ENCODE results near the gene SEPHS2. TPM values are rescaled to one million over a fixed set of nuclear protein-coding genes. Genes with fewer than 3 reads are reported as not detected.
"Not testable (repeated sequence)": the region's sequence is repeated elsewhere in the genome, so short reads cannot be mapped to it uniquely, and the experiment has no call there.

SEPHS2 gene
- total RNA-seq, 3 donors from 2014 or later (not counting 1 experiment from before 2014, with no cell fraction given) = 25.5 to 37.6 (median 35.0) TPM

DNA sequence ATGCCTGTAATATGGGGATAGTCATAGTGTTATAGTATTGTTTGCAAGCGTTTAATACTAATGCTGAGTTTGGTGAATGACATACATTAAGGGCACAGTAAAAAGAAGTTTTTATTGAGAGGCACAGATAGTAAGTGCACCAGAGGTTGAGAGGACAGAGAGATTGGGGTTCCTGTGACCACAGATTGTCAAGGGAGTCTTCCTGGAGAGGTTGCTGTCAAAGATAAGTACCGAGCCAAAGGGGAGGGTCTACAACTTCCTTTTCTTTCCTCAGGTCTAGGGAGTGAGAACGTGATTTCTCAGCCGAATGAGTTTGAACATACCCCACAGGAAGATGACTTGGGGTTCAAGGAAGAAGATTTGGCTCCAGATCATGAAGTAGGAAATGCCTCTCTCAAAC, 48.6 kb downstream of the SEPHS2 start:
- Histone ChIP-seq H3K4me3 (ENCODE audit: low read length) (no peak overlapping the region), H3K27me3 (ENCODE audit: control insufficient read depth, insufficient read depth, low read length) (no peaks in the 10 kb centered on the region), H3K36me3 (ENCODE audit: control insufficient read depth, insufficient read depth, low read length) (no peaks in the 10 kb centered on the region), H3K27ac (ENCODE audit: low read length) (no peak overlapping the region), H3K4me1 (ENCODE audit: control insufficient read depth, insufficient read depth, low read length) (peaks cover 67% of the 10 kb centered on the region), H3K9me3 (ENCODE audit: control insufficient read depth, insufficient read depth, low read length) (no peaks in the 10 kb centered on the region)
- WGBS (ENCODE audit: insufficient coverage) = 60% methylated on average over 4 of the region's 4 CpGs
- DNase-seq = no peak
- H3K36me3 Mint-ChIP-seq = no peaks in the 10 kb centered on the region
- H3K27ac Mint-ChIP-seq = peak overlapping the region in 1 of 2 donors; percentile 74
- peak overlapping the region; percentile 78 for H3K4me3 Mint-ChIP-seq
- H3K9me3 Mint-ChIP-seq = no peaks in the 10 kb centered on the region
- ATAC-seq = no peak
- H3K27me3 Mint-ChIP-seq (ENCODE audit: low read depth in 2 of 2) = peaks cover 0 to 4% of the 10 kb centered on the region in 2 donors
- intact Hi-C loops (cut with micrococcal nuclease) = loop anchor here (2.0 kb wide), 1 partner anchor 46 kb away; no protein-coding TSS in a partner anchor
- H3K4me1 Mint-ChIP-seq = peaks cover 33 to 64% of the 10 kb centered on the region in 2 donors
- TF ChIP-seq CTCF (IDR thresholded peaks at IDR 0.05) = no peak

DNA sequence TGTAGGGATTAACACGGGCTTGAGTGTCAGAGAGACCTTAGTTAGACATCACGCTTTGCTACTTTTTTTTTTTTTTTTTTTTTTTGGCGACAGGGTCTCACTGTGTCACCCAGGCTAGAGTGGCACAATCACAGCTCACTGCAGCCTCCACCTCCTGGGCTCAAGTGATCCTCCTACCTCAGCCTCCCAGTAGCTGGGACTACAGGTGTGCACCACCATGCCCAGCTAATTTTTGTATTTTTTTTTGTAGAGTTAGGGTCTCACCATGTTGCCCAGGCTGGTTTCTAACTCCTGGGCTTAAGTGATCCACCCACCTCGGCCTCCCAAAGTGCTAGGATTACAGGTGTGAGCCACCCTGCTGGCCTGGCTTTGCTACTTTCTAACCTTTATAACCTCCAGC, 49.0 kb downstream of the SEPHS2 start:
- not testable (repeated sequence) for H3K9me3 ChIP-seq (ENCODE audit: control insufficient read depth, insufficient read depth, low read length); H3K27ac ChIP-seq (ENCODE audit: low read length); H3K9me3 Mint-ChIP-seq; H3K27me3 Mint-ChIP-seq (ENCODE audit: low read depth in 2 of 2); H3K36me3 Mint-ChIP-seq; H3K36me3 ChIP-seq (ENCODE audit: control insufficient read depth, insufficient read depth, low read length); ATAC-seq; H3K27me3 ChIP-seq (ENCODE audit: control insufficient read depth, insufficient read depth, low read length); H3K4me3 ChIP-seq (ENCODE audit: low read length); DNase-seq
- Mint-ChIP-seq H3K27ac (peak overlapping the region in 1 of 2 donors; percentile 74), H3K4me3 (peak overlapping the region; percentile 78), H3K4me1 (peaks cover 33 to 61% of the 10 kb centered on the region in 2 donors)
- WGBS (ENCODE audit: insufficient coverage) = 94% methylated on average over 3 of the region's 4 CpGs
- intact Hi-C loops (cut with micrococcal nuclease) = loop anchor here (2.0 kb wide), 1 partner anchor 46 kb away; no protein-coding TSS in a partner anchor
- H3K4me1 ChIP-seq (ENCODE audit: control insufficient read depth, insufficient read depth, low read length) = peaks cover 67% of the 10 kb centered on the region

- peaks cover 64% of the 10 kb centered on the region for H3K4me1 ChIP-seq (ENCODE audit: control insufficient read depth, insufficient read depth, low read length)
- Mint-ChIP-seq H3K9me3 (no peaks in the 10 kb centered on the region), H3K36me3 (no peaks in the 10 kb centered on the region), H3K27me3 (ENCODE audit: low read depth in 2 of 2) (no peaks in the 10 kb centered on the region), H3K27ac (peak overlapping the region in 1 of 2 donors; percentile 22), H3K4me1 (peaks cover 33 to 55% of the 10 kb centered on the region in 2 donors), H3K4me3 (peak overlapping the region; percentile 78)
- peak overlapping the region; percentile 52 for H3K4me3 ChIP-seq (ENCODE audit: low read length)
- 23% methylated on average over 12 of the region's 13 CpGs for WGBS (ENCODE audit: insufficient coverage)
- no peak overlapping the region for H3K27ac ChIP-seq (ENCODE audit: low read length)
- intact Hi-C loops (cut with micrococcal nuclease) = loop anchor here (2.0 kb wide), 1 partner anchor 45 kb away; no protein-coding TSS in a partner anchor
- no peaks in the 10 kb centered on the region for H3K27me3 ChIP-seq (ENCODE audit: control insufficient read depth, insufficient read depth, low read length)
- no peaks in the 10 kb centered on the region for H3K36me3 ChIP-seq (ENCODE audit: control insufficient read depth, insufficient read depth, low read length)
- no peak for TF ChIP-seq CTCF (IDR thresholded peaks at IDR 0.05)
- ATAC-seq = peak in 1 of 3 donors; percentile 3
- DNase-seq = no peak
- no peaks in the 10 kb centered on the region for H3K9me3 ChIP-seq (ENCODE audit: control insufficient read depth, insufficient read depth, low read length)
Observed at GRCh38 chr16:30395992-30396585, 49.6 kb downstream of the SEPHS2 start.

GRCh38 chr16:30395155-30395991, 50.3 kb downstream of the SEPHS2 start, which contains the start of gene ZNF48:
Gene ZNF48, plus strand, starts transcription at chr16:30395420. Its CDS starts 375 bp downstream, at chr16:30395795.
- ATAC-seq (peak; percentile 58 to 85 (median 81)), DNase-seq (peak; percentile 51 to 74)
- peak within 1 kb of the TSS; percentile 92 for H3K4me3 Mint-ChIP-seq
- WGBS (ENCODE audit: insufficient coverage) = under 1% methylated on average over 102 of the region's 103 CpGs
- intact Hi-C loops (cut with micrococcal nuclease) = no loop called here
- no peak for TF ChIP-seq CTCF (IDR thresholded peaks at IDR 0.05)
- H3K9me3 Mint-ChIP-seq = no peaks in the 10 kb centered on the region
- peak within 1 kb of the TSS; percentile 10 to 22 for H3K27ac Mint-ChIP-seq
- H3K36me3 Mint-ChIP-seq = no peaks in the 10 kb centered on the region
- no peaks in the 10 kb centered on the region for H3K9me3 ChIP-seq (ENCODE audit: control insufficient read depth, insufficient read depth, low read length)
- H3K27me3 Mint-ChIP-seq (ENCODE audit: low read depth in 2 of 2) = no peaks in the 10 kb centered on the region
- peak within 1 kb of the TSS; percentile 52 for H3K4me3 ChIP-seq (ENCODE audit: low read length)
- H3K27me3 ChIP-seq (ENCODE audit: control insufficient read depth, insufficient read depth, low read length) = no peaks in the 10 kb centered on the region
- H3K4me1 Mint-ChIP-seq = peaks cover 33 to 48% of the 10 kb centered on the region in 2 donors
- H3K4me1 ChIP-seq (ENCODE audit: control insufficient read depth, insufficient read depth, low read length) = peaks cover 56% of the 10 kb centered on the region
- no peaks in the 10 kb centered on the region for H3K36me3 ChIP-seq (ENCODE audit: control insufficient read depth, insufficient read depth, low read length)
- peak within 1 kb of the TSS; percentile 25 for H3K27ac ChIP-seq (ENCODE audit: low read length)
